H1 (cell line): ENCODE data around the gene FGF12. TPM values are rescaled to one million over a fixed set of nuclear protein-coding genes. Genes with fewer than 3 reads are reported as not detected.

Experiments used
- GTF2F1 ChIP-seq: IDR thresholded peaks from 2 replicates; pipeline ENCODE4 v1.6.1; 2012; ENCODE audit warnings: low read depth, low read length, improper control_type of control experiment, borderline replicate concordance
- KDM1A ChIP-seq: fragments of 200-600, 300-600 bp; sonication (generic); IDR thresholded peaks from 2 replicates; pipeline ENCODE4 v1.7.1; 2016; ENCODE audit warnings: mild to moderate bottlenecking, low read length, borderline replicate concordance
- SUZ12 ChIP-seq: fragments of 200-600 bp; sonication (generic); IDR thresholded peaks from 2 replicates; pipeline ENCODE4 v1.6.1; 2012; ENCODE audit warnings: mild to moderate bottlenecking, inconsistent platforms, low read length, moderate library complexity, mixed read lengths
- TEAD4 ChIP-seq: IDR thresholded peaks from 2 replicates; pipeline ENCODE4 v1.6.1; 2012; ENCODE audit warnings: low read depth, low read length, inconsistent platforms, mixed read lengths
- ZNF274 ChIP-seq: IDR thresholded peaks from 2 replicates; pipeline ENCODE4 v1.7.0; 2012; ENCODE audit warnings: low read length, borderline replicate concordance; ENCODE audit errors: extremely low read depth
- polyA plus RNA-seq, 7 experiments: library from polyadenylated mRNA; depleted of rRNA in 3 of 7; stranded (reverse) in 5 of 7; unstranded in 2 of 7; fragments of >200 nt in 5 of 7; fragments of 200-250 nt in 2 of 7; gene quantifications; 1 replicate in 5 of 7; 2 replicates in 1 of 7; 4 replicates in 1 of 7; pipeline versions ENCODE4 v1.2.1 to v1.2.3, GENCODE V29; 2011 to 2013; ENCODE audit warnings: missing spikeins in 2 of 7, mixed read lengths in 2 of 7
- total RNA-seq: library from RNA; stranded (reverse); fragmentation: NEBNext Ultra II Directional; extraction: Animal tissue kit (Norgen Biotek cat#: 25700); gene quantifications from 2 replicates; pipeline ENCODE4 v1.2.1, GENCODE V29; 2021
- TF ChIP-seq, protein P1 (sequence below): fragments of 300-600 bp; sonication (generic); IDR thresholded peaks from 2 replicates; pipeline ENCODE4 v1.7.1; 2012; ENCODE audit warnings: low read length, moderate library complexity, mild to moderate bottlenecking, inconsistent platforms; ENCODE audit not compliant: insufficient replicate concordance
- TF ChIP-seq, protein P2 (sequence below): IDR thresholded peaks from 2 replicates; pipeline ENCODE4 v1.6.1; 2012; ENCODE audit warnings: low read length, inconsistent platforms

Gene FGF12
- total and polyA plus RNA-seq, 2 of the 8 experiments (the other 6 are each of a cell fraction or from before 2014, with no cell fraction given) = 4.1 to 16.6 TPM

DNA sequence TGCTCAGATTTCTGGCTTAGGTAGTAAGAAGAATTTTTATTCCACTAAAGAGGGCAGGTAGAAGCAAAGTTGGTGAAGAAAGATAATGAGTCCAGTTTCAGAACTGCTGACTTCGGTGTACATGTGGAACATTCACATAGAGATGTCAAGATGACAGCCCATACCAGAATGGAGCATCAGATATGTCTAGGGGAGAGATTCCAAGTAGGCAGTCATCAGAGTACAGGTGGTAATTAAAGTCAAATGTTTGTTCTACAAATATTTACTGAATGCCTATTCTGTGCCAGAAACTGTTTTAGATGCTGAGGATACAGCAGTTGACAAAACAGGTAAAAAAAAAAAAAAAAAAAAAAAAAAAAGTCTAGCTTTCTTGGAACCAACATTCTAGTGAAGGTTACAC lies 81.9 kb downstream of the FGF12 start (continued):
- TF ChIP-seq, protein P1, sequence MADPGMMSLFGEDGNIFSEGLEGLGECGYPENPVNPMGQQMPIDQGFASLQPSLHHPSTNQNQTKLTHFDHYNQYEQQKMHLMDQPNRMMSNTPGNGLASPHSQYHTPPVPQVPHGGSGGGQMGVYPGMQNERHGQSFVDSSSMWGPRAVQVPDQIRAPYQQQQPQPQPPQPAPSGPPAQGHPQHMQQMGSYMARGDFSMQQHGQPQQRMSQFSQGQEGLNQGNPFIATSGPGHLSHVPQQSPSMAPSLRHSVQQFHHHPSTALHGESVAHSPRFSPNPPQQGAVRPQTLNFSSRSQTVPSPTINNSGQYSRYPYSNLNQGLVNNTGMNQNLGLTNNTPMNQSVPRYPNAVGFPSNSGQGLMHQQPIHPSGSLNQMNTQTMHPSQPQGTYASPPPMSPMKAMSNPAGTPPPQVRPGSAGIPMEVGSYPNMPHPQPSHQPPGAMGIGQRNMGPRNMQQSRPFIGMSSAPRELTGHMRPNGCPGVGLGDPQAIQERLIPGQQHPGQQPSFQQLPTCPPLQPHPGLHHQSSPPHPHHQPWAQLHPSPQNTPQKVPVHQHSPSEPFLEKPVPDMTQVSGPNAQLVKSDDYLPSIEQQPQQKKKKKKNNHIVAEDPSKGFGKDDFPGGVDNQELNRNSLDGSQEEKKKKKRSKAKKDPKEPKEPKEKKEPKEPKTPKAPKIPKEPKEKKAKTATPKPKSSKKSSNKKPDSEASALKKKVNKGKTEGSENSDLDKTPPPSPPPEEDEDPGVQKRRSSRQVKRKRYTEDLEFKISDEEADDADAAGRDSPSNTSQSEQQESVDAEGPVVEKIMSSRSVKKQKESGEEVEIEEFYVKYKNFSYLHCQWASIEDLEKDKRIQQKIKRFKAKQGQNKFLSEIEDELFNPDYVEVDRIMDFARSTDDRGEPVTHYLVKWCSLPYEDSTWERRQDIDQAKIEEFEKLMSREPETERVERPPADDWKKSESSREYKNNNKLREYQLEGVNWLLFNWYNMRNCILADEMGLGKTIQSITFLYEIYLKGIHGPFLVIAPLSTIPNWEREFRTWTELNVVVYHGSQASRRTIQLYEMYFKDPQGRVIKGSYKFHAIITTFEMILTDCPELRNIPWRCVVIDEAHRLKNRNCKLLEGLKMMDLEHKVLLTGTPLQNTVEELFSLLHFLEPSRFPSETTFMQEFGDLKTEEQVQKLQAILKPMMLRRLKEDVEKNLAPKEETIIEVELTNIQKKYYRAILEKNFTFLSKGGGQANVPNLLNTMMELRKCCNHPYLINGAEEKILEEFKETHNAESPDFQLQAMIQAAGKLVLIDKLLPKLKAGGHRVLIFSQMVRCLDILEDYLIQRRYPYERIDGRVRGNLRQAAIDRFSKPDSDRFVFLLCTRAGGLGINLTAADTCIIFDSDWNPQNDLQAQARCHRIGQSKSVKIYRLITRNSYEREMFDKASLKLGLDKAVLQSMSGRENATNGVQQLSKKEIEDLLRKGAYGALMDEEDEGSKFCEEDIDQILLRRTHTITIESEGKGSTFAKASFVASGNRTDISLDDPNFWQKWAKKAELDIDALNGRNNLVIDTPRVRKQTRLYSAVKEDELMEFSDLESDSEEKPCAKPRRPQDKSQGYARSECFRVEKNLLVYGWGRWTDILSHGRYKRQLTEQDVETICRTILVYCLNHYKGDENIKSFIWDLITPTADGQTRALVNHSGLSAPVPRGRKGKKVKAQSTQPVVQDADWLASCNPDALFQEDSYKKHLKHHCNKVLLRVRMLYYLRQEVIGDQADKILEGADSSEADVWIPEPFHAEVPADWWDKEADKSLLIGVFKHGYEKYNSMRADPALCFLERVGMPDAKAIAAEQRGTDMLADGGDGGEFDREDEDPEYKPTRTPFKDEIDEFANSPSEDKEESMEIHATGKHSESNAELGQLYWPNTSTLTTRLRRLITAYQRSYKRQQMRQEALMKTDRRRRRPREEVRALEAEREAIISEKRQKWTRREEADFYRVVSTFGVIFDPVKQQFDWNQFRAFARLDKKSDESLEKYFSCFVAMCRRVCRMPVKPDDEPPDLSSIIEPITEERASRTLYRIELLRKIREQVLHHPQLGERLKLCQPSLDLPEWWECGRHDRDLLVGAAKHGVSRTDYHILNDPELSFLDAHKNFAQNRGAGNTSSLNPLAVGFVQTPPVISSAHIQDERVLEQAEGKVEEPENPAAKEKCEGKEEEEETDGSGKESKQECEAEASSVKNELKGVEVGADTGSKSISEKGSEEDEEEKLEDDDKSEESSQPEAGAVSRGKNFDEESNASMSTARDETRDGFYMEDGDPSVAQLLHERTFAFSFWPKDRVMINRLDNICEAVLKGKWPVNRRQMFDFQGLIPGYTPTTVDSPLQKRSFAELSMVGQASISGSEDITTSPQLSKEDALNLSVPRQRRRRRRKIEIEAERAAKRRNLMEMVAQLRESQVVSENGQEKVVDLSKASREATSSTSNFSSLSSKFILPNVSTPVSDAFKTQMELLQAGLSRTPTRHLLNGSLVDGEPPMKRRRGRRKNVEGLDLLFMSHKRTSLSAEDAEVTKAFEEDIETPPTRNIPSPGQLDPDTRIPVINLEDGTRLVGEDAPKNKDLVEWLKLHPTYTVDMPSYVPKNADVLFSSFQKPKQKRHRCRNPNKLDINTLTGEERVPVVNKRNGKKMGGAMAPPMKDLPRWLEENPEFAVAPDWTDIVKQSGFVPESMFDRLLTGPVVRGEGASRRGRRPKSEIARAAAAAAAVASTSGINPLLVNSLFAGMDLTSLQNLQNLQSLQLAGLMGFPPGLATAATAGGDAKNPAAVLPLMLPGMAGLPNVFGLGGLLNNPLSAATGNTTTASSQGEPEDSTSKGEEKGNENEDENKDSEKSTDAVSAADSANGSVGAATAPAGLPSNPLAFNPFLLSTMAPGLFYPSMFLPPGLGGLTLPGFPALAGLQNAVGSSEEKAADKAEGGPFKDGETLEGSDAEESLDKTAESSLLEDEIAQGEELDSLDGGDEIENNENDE = no peak
- TF ChIP-seq, protein P2, sequence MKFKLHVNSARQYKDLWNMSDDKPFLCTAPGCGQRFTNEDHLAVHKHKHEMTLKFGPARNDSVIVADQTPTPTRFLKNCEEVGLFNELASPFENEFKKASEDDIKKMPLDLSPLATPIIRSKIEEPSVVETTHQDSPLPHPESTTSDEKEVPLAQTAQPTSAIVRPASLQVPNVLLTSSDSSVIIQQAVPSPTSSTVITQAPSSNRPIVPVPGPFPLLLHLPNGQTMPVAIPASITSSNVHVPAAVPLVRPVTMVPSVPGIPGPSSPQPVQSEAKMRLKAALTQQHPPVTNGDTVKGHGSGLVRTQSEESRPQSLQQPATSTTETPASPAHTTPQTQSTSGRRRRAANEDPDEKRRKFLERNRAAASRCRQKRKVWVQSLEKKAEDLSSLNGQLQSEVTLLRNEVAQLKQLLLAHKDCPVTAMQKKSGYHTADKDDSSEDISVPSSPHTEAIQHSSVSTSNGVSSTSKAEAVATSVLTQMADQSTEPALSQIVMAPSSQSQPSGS = no peak
- TF ChIP-seq TEAD4 = no peak
- TF ChIP-seq GTF2F1 = no peak
- TF ChIP-seq KDM1A = no peak
- no peak for TF ChIP-seq SUZ12
- TF ChIP-seq ZNF274 = no peak
